Fibroblast of skin of left biceps (primary cell): ENCODE results near the gene CERT1.
"Not testable (repeated sequence)": the region's sequence is repeated elsewhere in the genome, so short reads cannot be mapped to it uniquely, and the experiment has no call there.

Source experiments
- DNase-seq, 2 experiments: peaks; one replicate each; pipeline ENCODE4 v3.0.0-alpha.2; 2013; ENCODE audit warnings: low read depth in 2 of 2

The CERT1 gene

GRCh38 chr5:75349663-75350062 is 161.8 kb downstream of the CERT1 start:
- no peak for DNase-seq

GRCh38 chr5:75348241-75348640 is 163.2 kb downstream of the CERT1 start:
- DNase-seq: no peak

- DNase-seq: no peak
Measured at GRCh38 chr5:75342836-75343235, 168.6 kb downstream of the CERT1 start.

- DNase-seq: no peak
Measured at GRCh38 chr5:75341934-75342333, 169.5 kb downstream of the CERT1 start.

GRCh38 chr5:75340714-75341478 is 170.5 kb downstream of the CERT1 start:
- DNase-seq: peak in 1 of 2 experiments; percentile 9

- DNase-seq: no peak
Measured at GRCh38 chr5:75338408-75338807, 173.0 kb downstream of the CERT1 start.

- no peak for DNase-seq
Measured at GRCh38 chr5:75337366-75338021, 173.9 kb downstream of the CERT1 start.

GRCh38 chr5:75336615-75337336 is 174.7 kb downstream of the CERT1 start, which contains the start of gene HMGCR:
Gene HMGCR, plus strand, starts transcription at chr5:75337220. Its CDS starts 5,386 bp downstream, at chr5:75342606.
- peak; percentile 98 for DNase-seq

GRCh38 chr5:75335952-75336614 is 175.3 kb downstream of the CERT1 start:
- DNase-seq: peak; percentile 45 to 54

GRCh38 chr5:75335486-75335885 is 175.9 kb downstream of the CERT1 start:
- no peak for DNase-seq

- DNase-seq: not testable (repeated sequence)
Measured at GRCh38 chr5:75334413-75334812, 177.0 kb downstream of the CERT1 start.

GRCh38 chr5:75333759-75334158 is 177.7 kb downstream of the CERT1 start:
- not testable (repeated sequence) for DNase-seq

- no peak for DNase-seq
Measured at GRCh38 chr5:75331095-75332090, 180.0 kb downstream of the CERT1 start.

GRCh38 chr5:75330404-75330803 is 181.0 kb downstream of the CERT1 start:
- no peak for DNase-seq
